Measurements from ENCODE around the gene MAP3K19.

MAP3K19 gene

GRCh38 chr2:135094508-135094907 lies 47.3 kb upstream of the MAP3K19 start:
- H3K4me1 ChIP-seq (ENCODE audit: insufficient read depth, low read length): no peaks in the 10 kb centered on the region
- no peak overlapping the region for H3K27ac ChIP-seq (ENCODE audit: low read length)
- H3K9me3 ChIP-seq (ENCODE audit: insufficient read depth, low read length, severe bottlenecking): no peaks in the 10 kb centered on the region
- no peaks in the 10 kb centered on the region for H3K27me3 ChIP-seq (ENCODE audit: insufficient read depth, low read length, poor library complexity)
- no peak overlapping the region for H3K4me3 ChIP-seq (ENCODE audit: low read depth in 1 of 2, low read length in 2 of 2)
- H4K20me1 ChIP-seq (ENCODE audit: insufficient read depth, low read length): no peaks in the 10 kb centered on the region
- no peak overlapping the region for H3K4me2 ChIP-seq (ENCODE audit: insufficient read depth, low read length)
- TF ChIP-seq CTCF (IDR thresholded peaks at IDR 0.05; ENCODE audit: borderline replicate concordance, extremely low read depth, low read length, poor library complexity, severe bottlenecking) (no peak), EZH2 (IDR thresholded peaks at IDR 0.05; ENCODE audit: borderline replicate concordance, low read depth, low read length, severe bottlenecking) (no peak)
- peaks cover 21% of the 10 kb centered on the region; the same call in 1 of the 2 replicates for H3K36me3 ChIP-seq (ENCODE audit: insufficient read depth, low read length)
- no peaks in the 10 kb centered on the region for H3K79me2 ChIP-seq (ENCODE audit: insufficient read depth, low read length)
- ATAC-seq (ENCODE audit: insufficient read depth, low read depth): no peak
- no peak overlapping the region for H3K9ac ChIP-seq (ENCODE audit: low read depth, low read length)
- H2AFZ ChIP-seq (ENCODE audit: low read depth, low read length): no peak overlapping the region
- DNase-seq: no peak

- Histone ChIP-seq H3K27ac (ENCODE audit: low read length) (no peak overlapping the region), H3K27me3 (ENCODE audit: insufficient read depth, low read length, poor library complexity) (no peaks in the 10 kb centered on the region), H3K4me2 (ENCODE audit: insufficient read depth, low read length) (no peak overlapping the region), H3K9ac (ENCODE audit: low read depth, low read length) (no peak overlapping the region), H3K4me1 (ENCODE audit: insufficient read depth, low read length) (no peaks in the 10 kb centered on the region), H3K36me3 (ENCODE audit: insufficient read depth, low read length) (peaks cover 23% of the 10 kb centered on the region; the same call in 1 of the 2 replicates), H2AFZ (ENCODE audit: low read depth, low read length) (no peak overlapping the region), H3K9me3 (ENCODE audit: insufficient read depth, low read length, severe bottlenecking) (no peaks in the 10 kb centered on the region), H3K79me2 (ENCODE audit: insufficient read depth, low read length) (no peaks in the 10 kb centered on the region), H3K4me3 (ENCODE audit: low read depth in 1 of 2, low read length in 2 of 2) (no peak overlapping the region), H4K20me1 (ENCODE audit: insufficient read depth, low read length) (no peaks in the 10 kb centered on the region)
- DNase-seq (no peak), ATAC-seq (ENCODE audit: insufficient read depth, low read depth) (no peak)
- TF ChIP-seq CTCF (IDR thresholded peaks at IDR 0.05; ENCODE audit: borderline replicate concordance, extremely low read depth, low read length, poor library complexity, severe bottlenecking) (no peak), EZH2 (IDR thresholded peaks at IDR 0.05; ENCODE audit: borderline replicate concordance, low read depth, low read length, severe bottlenecking) (no peak)
Observed at GRCh38 chr2:135093670-135094330, 46.6 kb upstream of the MAP3K19 start.

DNA sequence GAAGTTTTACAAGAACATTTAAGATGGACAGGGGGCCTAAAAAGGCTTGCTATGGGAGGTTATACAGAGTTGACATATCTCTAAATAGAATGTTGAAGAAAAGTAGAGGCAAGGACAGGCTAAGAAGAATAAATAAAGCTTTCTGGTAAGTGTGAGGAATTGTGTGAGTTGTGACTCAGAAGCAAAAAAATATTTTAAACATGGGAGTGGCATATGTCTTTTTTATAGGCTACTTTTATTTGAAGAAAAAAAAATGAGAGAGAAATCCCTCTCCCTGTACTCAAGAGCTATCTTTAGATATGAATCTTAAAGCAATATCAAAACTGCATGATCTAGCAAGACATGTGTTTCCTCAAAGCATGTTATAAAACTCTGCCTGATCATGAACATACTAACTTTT lies 45.9 kb upstream of the MAP3K19 start:
- Histone ChIP-seq H3K9ac (ENCODE audit: low read depth, low read length) (no peak overlapping the region), H4K20me1 (ENCODE audit: insufficient read depth, low read length) (no peaks in the 10 kb centered on the region), H3K4me1 (ENCODE audit: insufficient read depth, low read length) (no peaks in the 10 kb centered on the region), H3K36me3 (ENCODE audit: insufficient read depth, low read length) (peaks cover 23% of the 10 kb centered on the region; the same call in 1 of the 2 replicates), H3K79me2 (ENCODE audit: insufficient read depth, low read length) (peaks cover under 1% of the 10 kb centered on the region; the same call in 1 of the 2 replicates), H2AFZ (ENCODE audit: low read depth, low read length) (no peak overlapping the region), H3K9me3 (ENCODE audit: insufficient read depth, low read length, severe bottlenecking) (no peaks in the 10 kb centered on the region), H3K27ac (ENCODE audit: low read length) (no peak overlapping the region), H3K27me3 (ENCODE audit: insufficient read depth, low read length, poor library complexity) (no peaks in the 10 kb centered on the region), H3K4me3 (ENCODE audit: low read depth in 1 of 2, low read length in 2 of 2) (no peak overlapping the region), H3K4me2 (ENCODE audit: insufficient read depth, low read length) (no peak overlapping the region)
- DNase-seq: no peak
- no peak for TF ChIP-seq CTCF (IDR thresholded peaks at IDR 0.05; ENCODE audit: borderline replicate concordance, extremely low read depth, low read length, poor library complexity, severe bottlenecking)
- TF ChIP-seq EZH2 (IDR thresholded peaks at IDR 0.05; ENCODE audit: borderline replicate concordance, low read depth, low read length, severe bottlenecking): no peak
- no peak for ATAC-seq (ENCODE audit: insufficient read depth, low read depth)

Data from DND-41 (cell line).